ENCODE results near the gene FBN2. TPM values are rescaled to one million over a fixed set of nuclear protein-coding genes. Genes with fewer than 3 reads are reported as not detected.

The FBN2 gene
- 0.11 TPM for total RNA-seq

DNA sequence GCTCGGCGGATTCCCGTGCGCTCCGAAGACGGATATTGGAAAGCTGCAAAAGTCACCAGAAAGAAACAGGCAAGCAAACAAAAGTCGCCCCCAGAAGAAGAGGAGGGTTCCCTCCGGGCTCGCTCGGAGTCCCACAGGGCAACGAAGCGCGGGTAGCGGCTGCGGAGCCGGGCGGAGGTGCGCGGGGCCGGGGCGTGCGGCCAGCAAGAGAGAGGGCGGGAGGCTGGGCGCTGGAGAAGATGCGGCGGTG is at the start of gene FBN2:
Gene FBN2, minus strand, starts transcription at position 246 of the 250 bp plus-strand sequence. CDS start 642 bp downstream, outside the sequence.
- Histone ChIP-seq H3K27me3 (peaks cover 15% of the 10 kb centered on the region), H3K4me1 (peaks cover 6% of the 10 kb centered on the region in 2 donors), H3K4me3 (peak within 1 kb of the TSS; percentile 53 to 63), H3K27ac (no peak within 1 kb of the TSS), H3K9me3 (no peaks in the 10 kb centered on the region), H3K36me3 (no peaks in the 10 kb centered on the region)
- no peak for DNase-seq (ENCODE audit: low spot score in 2 of 2)
- intact Hi-C loops (cut with DNase I), result no loop called here
- TF ChIP-seq, protein P1, sequence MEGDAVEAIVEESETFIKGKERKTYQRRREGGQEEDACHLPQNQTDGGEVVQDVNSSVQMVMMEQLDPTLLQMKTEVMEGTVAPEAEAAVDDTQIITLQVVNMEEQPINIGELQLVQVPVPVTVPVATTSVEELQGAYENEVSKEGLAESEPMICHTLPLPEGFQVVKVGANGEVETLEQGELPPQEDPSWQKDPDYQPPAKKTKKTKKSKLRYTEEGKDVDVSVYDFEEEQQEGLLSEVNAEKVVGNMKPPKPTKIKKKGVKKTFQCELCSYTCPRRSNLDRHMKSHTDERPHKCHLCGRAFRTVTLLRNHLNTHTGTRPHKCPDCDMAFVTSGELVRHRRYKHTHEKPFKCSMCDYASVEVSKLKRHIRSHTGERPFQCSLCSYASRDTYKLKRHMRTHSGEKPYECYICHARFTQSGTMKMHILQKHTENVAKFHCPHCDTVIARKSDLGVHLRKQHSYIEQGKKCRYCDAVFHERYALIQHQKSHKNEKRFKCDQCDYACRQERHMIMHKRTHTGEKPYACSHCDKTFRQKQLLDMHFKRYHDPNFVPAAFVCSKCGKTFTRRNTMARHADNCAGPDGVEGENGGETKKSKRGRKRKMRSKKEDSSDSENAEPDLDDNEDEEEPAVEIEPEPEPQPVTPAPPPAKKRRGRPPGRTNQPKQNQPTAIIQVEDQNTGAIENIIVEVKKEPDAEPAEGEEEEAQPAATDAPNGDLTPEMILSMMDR (IDR thresholded peaks at IDR 0.05), result no peak

DNA sequence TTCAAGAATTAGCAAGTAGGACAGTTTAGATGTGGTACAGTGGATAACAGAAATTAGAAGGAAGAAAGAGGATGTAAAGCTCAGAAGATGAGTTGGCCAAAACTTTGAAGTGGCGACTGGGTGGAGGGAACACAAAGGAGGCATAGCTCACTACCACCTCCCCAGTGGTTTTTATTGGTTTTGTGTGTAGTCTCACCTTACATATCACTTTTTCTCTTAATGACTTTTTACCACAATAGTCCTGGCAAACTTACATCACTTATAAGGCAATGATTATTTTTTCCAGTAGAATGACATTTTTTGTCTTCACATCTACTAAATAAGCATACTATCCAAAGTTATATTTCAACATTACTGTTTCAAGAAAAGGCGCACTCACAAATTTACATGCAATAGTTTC is 49.2 kb upstream of the FBN2 start:
- Histone ChIP-seq H3K27ac (no peak overlapping the region), H3K9me3 (no peaks in the 10 kb centered on the region), H3K4me1 (no peaks in the 10 kb centered on the region), H3K4me3 (no peak overlapping the region), H3K36me3 (no peaks in the 10 kb centered on the region), H3K27me3 (no peaks in the 10 kb centered on the region)
- no peak for DNase-seq (ENCODE audit: low spot score in 2 of 2)
- intact Hi-C loops (cut with DNase I), result no loop called here
- TF ChIP-seq, protein P1 (IDR thresholded peaks at IDR 0.05), result no peak

DNA sequence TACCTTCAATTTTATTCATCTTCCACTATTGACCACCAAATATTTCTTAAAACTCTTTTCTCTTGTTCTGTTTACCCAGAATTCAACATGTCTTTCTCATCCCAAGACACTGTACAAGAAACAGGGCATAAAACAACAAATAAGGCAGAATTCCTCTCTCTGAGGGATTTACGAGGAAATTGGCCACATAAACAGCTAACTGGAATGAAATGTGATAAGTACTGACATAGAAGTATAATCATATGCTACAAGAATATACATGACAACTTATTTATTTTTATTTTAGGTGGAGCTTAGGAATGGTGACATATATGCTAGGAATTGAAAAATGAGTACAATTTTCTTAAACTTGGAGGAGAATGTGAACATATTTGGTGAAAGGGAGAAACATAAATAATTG is 48.8 kb upstream of the FBN2 start:
- no peaks in the 10 kb centered on the region for H3K9me3 ChIP-seq
- DNase-seq (ENCODE audit: low spot score in 2 of 2), result no peak
- TF ChIP-seq, protein P1 (IDR thresholded peaks at IDR 0.05), result no peak
- no peaks in the 10 kb centered on the region for H3K4me1 ChIP-seq
- intact Hi-C loops (cut with DNase I), result no loop called here
- H3K36me3 ChIP-seq, result no peaks in the 10 kb centered on the region
- no peak overlapping the region for H3K4me3 ChIP-seq
- no peaks in the 10 kb centered on the region for H3K27me3 ChIP-seq
- no peak overlapping the region for H3K27ac ChIP-seq

DNA sequence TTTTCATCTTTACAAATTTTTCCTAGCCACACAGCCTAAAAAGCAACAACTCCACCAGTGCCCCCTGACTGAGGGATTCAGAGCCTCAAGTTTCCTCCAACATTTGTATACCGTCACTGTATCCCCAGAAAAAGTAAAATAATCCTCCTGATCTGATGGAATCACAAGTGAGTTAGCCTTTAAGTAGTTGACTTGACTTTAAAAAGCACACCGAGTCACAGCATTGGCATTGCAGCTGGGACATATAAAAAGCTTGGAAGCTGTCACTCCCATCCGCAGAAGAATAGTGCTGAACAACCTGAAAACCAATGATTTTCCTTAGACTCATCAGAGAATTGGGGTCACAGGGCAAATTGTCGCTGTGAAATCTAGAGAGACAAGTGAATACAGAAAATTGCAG is 41.6 kb upstream of the FBN2 start:
- no peaks in the 10 kb centered on the region for H3K9me3 ChIP-seq
- no peak overlapping the region for H3K27ac ChIP-seq
- no peak for DNase-seq (ENCODE audit: low spot score in 2 of 2)
- H3K36me3 ChIP-seq, result no peaks in the 10 kb centered on the region
- TF ChIP-seq, protein P1 (IDR thresholded peaks at IDR 0.05), result no peak
- no peak overlapping the region for H3K4me3 ChIP-seq
- no peaks in the 10 kb centered on the region for H3K27me3 ChIP-seq
- no peaks in the 10 kb centered on the region for H3K4me1 ChIP-seq
- intact Hi-C loops (cut with DNase I), result no loop called here

DNA sequence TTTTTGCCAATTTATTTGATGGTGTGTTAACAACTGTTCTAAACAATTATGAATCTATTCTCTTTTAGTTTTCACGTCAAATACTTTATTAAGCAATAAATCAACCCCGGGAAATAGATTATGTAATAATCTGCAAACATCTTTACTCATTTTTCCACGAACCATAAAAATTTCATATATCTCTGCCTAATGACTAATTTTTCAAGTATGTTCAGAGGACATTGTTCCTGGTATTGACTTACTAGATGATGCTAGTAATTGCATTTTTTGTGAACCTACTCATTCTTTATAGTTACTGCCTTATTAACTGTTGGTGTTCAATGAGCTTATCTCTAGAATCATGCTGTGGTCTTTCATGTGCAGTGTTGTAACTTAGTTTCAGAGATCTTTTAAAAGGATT is 41.0 kb upstream of the FBN2 start:
- Histone ChIP-seq H3K4me1 (no peaks in the 10 kb centered on the region), H3K27ac (no peak overlapping the region), H3K4me3 (no peak overlapping the region), H3K9me3 (no peaks in the 10 kb centered on the region), H3K27me3 (no peaks in the 10 kb centered on the region), H3K36me3 (no peaks in the 10 kb centered on the region)
- DNase-seq (ENCODE audit: low spot score in 2 of 2), result no peak
- intact Hi-C loops (cut with DNase I), result no loop called here
- TF ChIP-seq, protein P1 (IDR thresholded peaks at IDR 0.05), result no peak

DNA sequence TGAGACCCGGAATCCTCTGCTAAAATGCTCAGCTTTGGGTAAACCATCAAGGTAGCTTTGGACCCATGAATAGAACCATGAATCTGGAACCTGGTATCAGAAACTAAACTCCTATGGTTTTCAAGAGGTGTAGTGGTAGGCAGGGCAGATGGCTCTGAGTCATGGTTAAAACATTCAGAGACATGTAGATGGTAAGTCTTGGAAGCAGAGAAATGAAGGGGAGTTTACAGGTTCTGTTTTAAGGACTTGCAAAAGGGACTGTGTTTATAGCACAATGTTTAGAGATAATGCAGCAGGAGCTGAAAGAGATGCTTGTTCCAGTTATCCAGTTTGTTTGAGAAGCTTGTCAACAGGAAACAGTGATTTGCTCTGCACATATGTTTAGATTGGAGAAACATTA is 36.0 kb upstream of the FBN2 start:
- DNase-seq (ENCODE audit: low spot score in 2 of 2), result no peak
- TF ChIP-seq, protein P1 (IDR thresholded peaks at IDR 0.05), result no peak
- no peaks in the 10 kb centered on the region for H3K4me1 ChIP-seq
- H3K27ac ChIP-seq, result no peak overlapping the region
- H3K36me3 ChIP-seq, result no peaks in the 10 kb centered on the region
- intact Hi-C loops (cut with DNase I), result no loop called here
- no peaks in the 10 kb centered on the region for H3K27me3 ChIP-seq
- H3K4me3 ChIP-seq, result no peak overlapping the region
- no peaks in the 10 kb centered on the region for H3K9me3 ChIP-seq

All from ascending aorta (tissue), 2 donors.